ENCODE data around the gene SRXN1. TPM values are rescaled to one million over a fixed set of nuclear protein-coding genes. Genes with fewer than 3 reads are reported as not detected.

The SRXN1 gene
- total RNA-seq, 2 donors from 2014 or later = 41.8 to 65.4 TPM

GRCh38 chr20:675033-675452 is 22.0 kb upstream of the SRXN1 start:
- Histone ChIP-seq H3K4me3 (peak overlapping the region in 1 of 2 donors; percentile 6), H3K9me3 (no peaks in the 10 kb centered on the region), H3K4me1 (peaks cover 0 to 26% of the 10 kb centered on the region in 2 donors), H3K36me3 (no peaks in the 10 kb centered on the region), H3K27me3 (no peaks in the 10 kb centered on the region), H3K27ac (no peak overlapping the region)
- no peak for TF ChIP-seq CTCF (IDR thresholded peaks at IDR 0.05)
- no peak for DNase-seq (ENCODE audit: low spot score)

DNA sequence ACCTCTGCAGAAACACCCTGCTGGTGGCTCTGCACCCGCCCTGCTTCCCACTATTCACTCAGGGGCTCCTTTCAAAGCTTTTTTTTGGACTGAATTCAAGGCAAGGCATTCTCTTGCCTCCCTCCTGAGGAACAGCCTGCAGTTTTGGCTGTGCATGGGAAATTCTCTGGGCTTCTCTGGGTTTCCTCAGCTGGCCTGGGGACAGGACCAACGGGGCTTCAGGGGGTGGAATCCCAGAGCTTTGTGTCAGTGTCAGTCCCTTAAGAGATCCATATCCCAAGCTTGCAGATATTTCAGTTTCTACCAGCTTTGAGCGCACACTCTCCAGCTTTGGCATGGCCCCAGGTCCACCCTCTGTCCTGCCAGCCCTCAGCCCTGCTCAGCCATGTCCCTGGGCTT is 20.6 kb upstream of the SRXN1 start:
- no peaks in the 10 kb centered on the region for H3K9me3 ChIP-seq
- H3K36me3 ChIP-seq = no peaks in the 10 kb centered on the region
- H3K27ac ChIP-seq = no peak overlapping the region
- no peaks in the 10 kb centered on the region for H3K27me3 ChIP-seq
- peaks cover 0 to 40% of the 10 kb centered on the region in 2 donors for H3K4me1 ChIP-seq
- no peak for DNase-seq (ENCODE audit: low spot score)
- no peak for TF ChIP-seq CTCF (IDR thresholded peaks at IDR 0.05)
- no peak overlapping the region for H3K4me3 ChIP-seq

DNA sequence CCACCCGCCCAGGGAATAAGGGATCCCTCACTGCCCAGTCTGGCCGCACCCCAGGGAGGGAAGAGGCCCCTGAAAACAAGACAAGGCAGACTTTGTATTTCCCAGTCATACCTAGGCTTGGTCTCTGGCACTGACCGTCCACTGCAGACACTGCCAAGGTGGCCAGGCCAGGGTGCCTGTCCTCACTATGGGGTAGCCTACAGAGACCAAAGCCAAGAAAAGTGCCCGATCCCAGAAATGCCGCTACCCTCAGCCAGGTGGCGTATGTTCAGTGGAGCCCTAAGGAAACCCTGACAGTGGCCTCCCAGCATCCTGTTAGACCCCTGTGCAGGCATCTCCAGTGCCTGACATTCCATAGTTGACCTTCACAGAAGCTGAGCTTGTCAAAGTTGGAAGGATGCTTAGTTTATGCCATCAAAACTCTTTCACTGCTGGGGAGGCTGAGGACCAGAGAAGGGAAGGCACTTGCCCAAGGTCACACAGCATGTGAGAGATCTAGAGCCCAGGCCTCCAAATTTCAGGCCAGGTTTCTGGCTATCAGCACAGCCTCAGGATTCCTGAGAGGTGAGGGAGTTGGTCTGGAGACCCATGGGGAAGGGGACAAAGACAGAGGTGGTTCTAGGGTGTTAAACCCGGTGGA is 20.1 kb upstream of the SRXN1 start:
- no peaks in the 10 kb centered on the region for H3K27me3 ChIP-seq

DNA sequence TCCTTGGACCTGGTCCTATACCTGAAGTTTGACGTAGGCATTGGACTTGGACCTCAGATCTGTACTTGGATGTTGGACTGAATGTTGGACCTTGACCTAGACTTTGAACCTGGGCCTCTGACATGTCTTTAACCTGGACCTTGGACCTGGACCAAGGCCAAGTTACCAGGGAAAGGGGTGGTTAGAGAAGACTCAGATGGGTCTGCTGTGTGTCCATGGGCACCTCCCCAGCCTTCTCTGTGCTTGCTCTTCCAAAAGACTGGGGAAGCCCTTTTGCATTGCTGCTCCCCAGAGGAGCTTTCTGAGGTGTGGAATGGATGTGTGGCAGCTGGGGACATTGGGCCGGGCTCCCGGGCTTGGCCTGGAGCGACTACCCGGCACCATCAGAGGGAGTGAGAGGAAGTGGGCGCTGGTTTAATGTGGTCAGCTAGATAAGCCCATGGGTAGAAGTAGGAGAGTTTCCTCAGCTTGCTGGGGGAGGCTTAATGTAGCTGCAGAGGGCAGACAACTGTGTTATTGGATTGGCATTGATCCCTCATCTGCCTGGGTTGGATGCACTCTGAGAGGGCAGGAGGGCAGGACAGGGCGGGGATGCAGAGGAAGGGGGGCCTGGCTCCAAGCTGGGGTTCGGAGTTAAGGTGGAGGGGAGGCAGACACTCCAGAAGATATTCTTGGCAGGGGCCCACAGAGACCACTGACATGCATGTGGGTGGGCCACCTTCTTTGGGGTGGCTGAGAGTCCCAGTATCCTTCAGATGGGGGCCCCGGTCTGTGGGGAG is 18.4 kb upstream of the SRXN1 start:
- Histone ChIP-seq H3K9me3 (no peaks in the 10 kb centered on the region), H3K36me3 (no peaks in the 10 kb centered on the region), H3K4me1 (peaks cover 0 to 48% of the 10 kb centered on the region in 2 donors), H3K27me3 (no peaks in the 10 kb centered on the region), H3K27ac (no peak overlapping the region), H3K4me3 (no peak overlapping the region)
- no peak for TF ChIP-seq CTCF (IDR thresholded peaks at IDR 0.05)
- no peak for DNase-seq (ENCODE audit: low spot score)

More for the DNA sequence above, 20.1 kb upstream of the SRXN1 start:
- Histone ChIP-seq H3K4me3 (no peak overlapping the region), H3K9me3 (no peaks in the 10 kb centered on the region), H3K4me1 (peaks cover 0 to 43% of the 10 kb centered on the region in 2 donors), H3K27ac (no peak overlapping the region), H3K36me3 (no peaks in the 10 kb centered on the region)
- DNase-seq (ENCODE audit: low spot score) = no peak
- TF ChIP-seq CTCF (IDR thresholded peaks at IDR 0.05) = peak in 1 of 2 donors; percentile 29

DNA sequence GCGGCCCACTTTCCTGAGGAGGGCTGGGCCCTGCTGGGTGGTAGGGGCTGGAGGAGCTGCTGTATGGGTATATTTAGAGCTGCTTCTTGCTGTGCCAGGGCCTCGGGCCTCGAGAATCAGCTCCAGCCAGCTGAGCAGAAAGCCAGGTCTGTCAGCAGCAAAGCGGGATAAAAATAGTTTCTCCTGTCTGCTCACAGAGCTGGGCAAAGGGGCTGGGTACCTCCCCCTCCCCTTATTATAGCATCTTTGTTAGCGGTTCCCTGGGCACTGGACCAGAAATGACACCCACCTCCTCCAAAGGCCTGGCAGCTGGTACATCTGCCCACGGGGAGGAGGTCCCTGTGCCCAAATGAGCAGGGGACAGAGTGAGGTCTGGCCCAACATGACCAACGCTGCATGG is 16.6 kb upstream of the SRXN1 start:
- no peak for DNase-seq (ENCODE audit: low spot score)
- Histone ChIP-seq H3K27ac (peak overlapping the region; percentile 56 to 62), H3K9me3 (no peaks in the 10 kb centered on the region), H3K4me3 (no peak overlapping the region), H3K36me3 (no peaks in the 10 kb centered on the region), H3K27me3 (no peaks in the 10 kb centered on the region), H3K4me1 (peaks cover 0 to 32% of the 10 kb centered on the region in 2 donors)
- TF ChIP-seq CTCF (IDR thresholded peaks at IDR 0.05) = no peak
